Fibroblast of skin of right quadriceps (primary cell): ENCODE results near the gene TMED7.
"Not testable (repeated sequence)": the region's sequence is repeated elsewhere in the genome, so short reads cannot be mapped to it uniquely, and the experiment has no call there.

ENCODE experiments used
- DNase-seq: peaks from one replicate; pipeline ENCODE4 v3.0.0-alpha.2; 2013

TMED7 gene

DNA sequence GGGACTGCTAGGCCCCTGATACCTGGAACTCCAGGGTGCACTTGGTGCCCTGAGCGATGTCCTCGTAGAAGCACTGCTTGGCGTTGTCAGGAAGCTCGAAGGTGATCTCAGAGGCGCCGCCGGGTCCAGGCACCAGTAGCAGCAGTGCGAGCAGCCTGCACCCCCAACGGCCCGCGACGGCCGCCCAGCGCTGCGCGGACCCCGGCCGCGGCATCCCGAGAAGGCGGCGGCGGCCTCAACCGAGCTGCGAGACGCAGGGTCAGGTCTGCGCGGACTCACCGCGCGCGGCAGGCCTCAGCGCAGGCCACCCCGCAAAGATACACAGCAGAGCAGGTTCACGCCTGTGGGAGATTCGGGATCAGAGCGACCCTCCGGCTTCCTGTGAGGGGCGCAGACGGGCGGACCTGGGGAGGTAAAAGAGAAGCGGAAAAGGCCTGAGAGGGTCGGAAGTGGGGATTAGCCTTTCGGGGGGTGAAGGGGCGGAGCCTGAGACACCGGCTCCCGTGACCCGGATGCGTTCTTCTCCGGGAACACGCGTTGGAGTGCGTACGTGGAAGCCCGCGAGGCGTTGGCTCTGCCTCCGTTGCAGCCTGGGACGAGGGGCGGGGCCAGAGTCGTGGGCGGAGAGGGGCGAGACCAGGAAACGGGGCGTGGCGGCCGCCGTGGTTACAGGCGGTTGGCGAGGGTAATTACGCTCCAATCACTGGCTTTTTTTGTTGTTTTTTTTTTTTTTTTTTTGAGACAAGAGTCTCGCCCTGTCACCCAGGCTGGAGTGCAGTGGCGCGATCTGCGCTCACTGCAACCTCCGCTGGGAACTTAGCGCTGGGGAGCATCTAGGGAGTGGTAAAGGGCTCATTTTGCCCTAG lies at the start of gene TMED7:
Gene TMED7 (minus strand): TSS at position 458 of the 866 bp plus-strand sequence. CDS start 244 bp downstream, at position 214.
- DNase-seq: peak; percentile 98

DNA sequence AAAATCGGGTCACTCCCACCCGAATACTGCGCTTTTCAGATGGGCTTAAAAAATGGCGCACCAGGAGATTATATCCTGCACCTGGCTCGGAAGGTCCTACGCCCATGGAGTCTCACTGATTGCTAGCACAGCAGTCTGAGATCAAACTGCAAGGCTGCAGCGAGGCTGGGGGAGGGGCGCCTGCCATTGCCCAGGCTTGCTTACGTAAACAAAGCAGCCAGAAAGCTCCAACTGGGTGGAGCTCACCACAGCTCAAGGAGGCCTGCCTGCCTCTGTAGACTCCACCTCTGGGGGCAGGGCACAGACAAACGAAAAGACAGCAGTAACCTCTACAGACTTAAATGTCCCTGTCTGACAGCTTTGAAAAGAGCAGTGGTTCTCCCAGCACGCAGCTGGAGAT lies 48.9 kb upstream of the TMED7 start:
- not testable (repeated sequence) for DNase-seq

DNA sequence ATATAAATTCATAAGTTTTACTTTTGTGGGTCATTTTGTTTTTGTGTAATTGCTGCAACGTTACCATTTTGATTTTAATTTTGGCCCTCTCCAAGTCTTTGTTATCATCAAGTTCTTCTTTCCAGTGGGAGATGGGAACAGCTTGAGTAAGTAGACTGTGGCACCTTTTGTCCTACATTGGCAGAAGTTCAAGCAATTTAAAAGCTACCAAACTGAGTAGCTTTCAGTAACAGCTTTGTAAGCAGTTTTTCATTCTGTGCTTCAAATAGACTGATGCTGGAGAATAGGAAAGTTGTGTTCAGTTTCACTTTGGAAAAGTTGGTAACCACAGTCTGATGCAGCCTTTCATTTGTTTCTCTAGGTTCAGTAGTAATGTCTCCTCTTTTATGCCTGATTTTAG lies 47.8 kb upstream of the TMED7 start:
- DNase-seq: no peak

DNA sequence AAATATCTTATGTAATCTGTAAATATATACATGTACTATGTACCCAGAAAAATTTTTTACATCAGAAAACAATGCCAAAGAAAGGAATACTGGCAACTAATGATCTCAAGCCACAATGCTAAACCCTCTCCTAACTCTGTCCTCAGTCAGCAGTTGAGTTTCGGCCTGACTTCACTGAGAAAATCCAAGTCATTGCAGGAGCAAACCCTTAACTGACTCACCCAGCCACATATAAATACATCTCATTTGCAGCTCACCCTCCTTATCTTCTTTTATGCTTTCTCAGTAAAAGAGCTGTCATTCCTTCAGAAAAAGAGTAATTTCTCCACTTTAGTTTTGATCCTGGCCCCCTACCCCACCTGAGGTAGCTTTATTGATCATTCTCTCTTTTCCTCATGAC lies 46.1 kb upstream of the TMED7 start:
- DNase-seq: no peak

DNA sequence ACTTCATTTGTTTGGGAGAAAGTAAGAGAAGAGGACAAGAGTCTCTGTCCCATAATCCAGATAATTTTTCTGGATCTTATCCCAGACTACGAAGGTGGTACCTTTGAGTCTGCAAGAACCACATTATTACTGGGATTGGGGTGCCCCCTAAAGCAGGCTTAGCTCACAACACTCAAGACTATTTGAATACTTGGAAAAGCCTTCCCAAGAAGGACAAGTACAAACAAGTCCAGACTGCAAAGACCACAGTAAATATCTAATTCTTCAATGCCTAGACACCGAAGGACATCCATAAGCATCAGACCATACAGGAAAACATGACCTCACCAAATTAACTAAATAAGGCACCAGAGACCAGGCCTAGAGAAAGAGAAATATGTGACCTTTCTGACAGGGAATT lies 40.2 kb upstream of the TMED7 start:
- no peak for DNase-seq

DNA sequence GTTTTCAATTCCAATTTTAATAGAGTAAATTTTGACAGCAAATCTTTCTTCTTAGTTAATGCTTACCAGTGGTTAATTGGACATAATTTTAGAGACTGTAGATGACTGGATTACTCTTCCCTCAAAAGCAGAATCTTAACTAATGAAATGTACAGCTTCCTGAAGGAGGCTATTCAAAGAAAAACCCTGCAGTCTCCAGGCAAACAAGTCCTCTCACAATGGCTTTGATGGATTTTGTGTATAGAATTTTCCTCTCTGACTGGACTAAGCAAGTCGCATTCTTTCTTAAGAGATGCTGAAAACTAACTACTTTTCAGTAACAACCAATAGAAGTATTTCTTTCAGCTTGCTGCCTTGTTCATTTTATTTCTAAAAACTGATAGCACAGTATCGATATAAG lies 35.7 kb upstream of the TMED7 start:
- DNase-seq: no peak

DNA sequence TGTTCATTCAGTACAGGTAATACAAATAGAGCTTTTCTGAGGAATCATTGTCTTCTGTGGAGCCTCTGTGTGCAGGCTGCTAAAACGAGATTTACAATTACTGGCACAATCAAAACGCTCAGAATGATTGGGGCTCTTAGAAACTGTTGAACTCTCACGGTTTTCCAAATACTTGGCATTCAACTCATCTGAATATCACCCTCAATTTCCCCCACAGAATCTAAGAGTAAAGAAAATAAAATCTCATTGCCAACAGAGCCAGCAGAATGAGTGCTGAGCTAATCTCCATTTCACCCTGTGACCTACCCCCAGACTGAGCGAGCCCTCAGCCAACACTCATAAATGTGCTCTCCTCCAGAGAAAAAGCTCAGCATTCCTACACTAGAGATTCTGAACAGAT lies 35.3 kb upstream of the TMED7 start:
- peak; percentile 15 for DNase-seq

DNA sequence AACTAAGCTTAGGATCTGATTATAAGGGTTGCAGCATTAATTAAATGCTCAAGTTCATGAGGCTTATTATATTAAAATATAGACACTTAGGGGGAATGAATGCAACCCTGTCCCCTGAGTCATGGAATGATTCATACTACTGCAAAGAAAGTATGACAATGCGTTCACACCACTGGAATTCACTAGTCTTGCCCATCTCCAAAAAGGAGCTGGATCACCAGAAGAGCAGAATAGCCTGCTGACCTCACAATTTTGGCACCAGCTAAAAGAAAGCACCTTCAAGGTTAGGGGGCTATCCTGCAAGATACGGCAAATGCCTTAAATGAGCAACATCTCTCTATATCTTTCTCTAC lies 32.0 kb upstream of the TMED7 start:
- peak; percentile 86 for DNase-seq

DNA sequence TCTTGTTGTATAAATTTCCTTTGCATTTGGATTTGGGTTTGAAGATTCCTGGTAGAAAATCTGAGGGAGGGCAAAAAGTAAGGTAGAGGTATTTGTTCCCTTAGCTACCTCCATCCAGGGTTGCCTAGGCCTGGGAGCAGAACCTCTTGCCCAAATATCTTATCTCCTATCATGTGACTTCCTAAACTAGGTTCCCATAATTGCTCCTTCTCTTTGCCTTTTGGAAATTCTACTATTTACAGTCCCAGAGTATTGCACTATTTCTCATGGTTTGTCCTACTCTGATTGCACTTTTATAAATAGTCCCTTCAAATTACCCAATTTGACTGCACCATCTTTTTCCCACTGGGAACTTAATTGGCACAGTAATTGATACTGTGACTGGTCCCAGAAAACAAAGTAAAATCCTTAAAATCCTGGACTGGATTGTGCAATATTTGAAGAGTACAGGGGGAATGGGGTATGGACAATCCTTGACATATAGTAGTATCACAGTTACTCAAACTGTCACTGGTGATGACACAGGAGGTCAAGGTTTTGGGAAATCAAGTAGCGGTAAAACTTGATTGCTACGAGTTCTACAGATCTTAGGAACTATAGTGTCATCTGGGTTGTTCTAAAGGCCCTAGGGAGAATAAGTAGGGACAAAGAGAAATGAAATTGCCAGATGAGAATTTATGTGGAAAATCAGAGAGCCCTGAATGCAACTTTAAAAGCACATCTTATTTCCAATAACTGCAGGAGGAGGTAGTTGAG lies 31.5 kb upstream of the TMED7 start:
- DNase-seq: no peak

DNA sequence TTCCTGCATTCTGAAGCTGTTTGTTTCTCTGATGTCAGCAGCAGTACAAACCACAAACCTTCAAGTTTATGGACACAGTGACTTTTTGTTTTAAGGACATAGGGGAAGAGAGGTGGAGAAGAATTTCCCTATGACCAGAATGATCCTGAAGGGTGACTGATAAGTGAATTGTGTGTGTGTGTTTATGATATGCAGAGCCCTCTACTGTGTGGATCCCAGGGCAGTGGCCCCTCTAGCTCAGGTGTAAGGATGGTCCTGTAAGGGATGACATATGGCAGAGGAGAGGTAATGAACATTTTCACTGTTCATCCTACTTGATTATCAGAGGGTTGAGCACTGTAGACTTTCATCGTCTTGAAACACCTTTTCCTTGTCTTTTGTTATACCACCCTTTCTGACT lies 30.6 kb upstream of the TMED7 start:
- no peak for DNase-seq

DNA sequence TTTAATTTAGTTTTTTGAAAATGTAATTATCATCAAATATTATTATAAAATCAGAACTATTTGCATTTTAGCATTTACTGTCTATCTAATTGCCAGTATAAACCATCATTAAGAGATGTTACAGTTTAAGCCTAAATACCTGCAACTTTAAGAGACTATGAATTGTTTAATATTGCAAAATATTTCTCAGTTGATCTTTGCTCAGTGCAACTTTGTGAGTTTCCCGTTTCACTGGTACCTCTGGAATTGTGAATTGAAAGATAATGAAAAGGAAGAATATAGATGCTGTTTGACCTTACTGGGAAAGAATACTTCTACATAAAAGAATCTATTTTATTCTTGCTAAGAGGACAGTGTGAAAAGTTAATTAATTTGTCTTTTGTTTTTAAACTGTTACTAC lies 30.2 kb upstream of the TMED7 start:
- no peak for DNase-seq

DNA sequence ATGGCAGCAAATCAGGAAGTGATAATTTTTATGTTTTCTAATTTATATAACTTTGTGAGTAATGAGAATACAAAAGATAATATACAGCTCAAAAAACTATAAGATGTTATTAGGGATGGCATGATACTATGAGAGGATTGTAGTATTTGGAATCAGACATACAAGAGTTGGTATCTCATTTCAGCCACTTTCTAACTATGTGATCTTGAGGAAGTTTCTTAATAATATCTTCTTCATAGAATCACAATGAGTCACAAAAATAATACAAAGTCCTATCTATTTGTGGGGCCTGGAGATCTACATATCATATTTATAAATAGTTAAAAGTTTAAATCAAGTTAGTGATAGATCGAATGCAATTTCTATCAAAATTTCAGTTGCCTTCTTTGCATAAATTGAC lies 23.7 kb upstream of the TMED7 start:
- no peak for DNase-seq

DNA sequence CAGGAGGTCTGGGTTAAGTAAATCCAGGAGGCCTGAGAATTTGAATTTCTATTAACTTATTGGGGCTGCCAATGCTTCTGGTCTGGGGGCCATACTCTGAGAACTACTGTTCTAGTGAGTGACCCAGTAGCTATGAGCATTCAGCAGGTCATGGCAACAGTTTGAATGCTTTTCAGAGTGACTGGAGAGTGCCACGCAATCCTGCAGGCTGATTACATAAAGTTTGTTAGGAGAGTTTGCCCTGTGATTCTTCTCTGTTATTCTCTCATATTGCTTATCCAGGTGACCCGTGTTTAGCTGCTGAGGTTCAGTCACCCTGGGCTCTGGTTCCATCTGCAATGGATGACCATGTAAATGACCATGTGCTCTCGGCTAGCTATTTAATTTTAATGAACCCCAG lies 22.2 kb upstream of the TMED7 start:
- DNase-seq: no peak

DNA sequence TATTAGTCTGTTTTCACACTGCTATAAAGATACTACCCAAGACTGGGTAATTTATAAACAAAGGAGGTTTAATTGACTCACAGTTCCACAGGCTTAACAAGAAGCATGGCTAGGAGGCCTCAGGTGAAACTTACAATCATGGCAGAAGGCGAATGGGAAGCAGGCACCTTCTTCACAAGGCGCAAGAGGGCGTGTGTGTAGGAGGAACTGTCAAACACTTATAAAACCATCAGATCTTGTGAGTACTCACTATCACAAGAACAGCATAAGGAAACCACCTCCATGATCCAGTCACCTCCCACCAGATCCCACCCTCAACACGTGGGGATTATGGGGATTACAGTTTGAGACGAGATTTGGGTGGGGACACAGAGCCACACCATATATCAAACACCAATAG lies 19.6 kb upstream of the TMED7 start:
- not testable (repeated sequence) for DNase-seq

DNA sequence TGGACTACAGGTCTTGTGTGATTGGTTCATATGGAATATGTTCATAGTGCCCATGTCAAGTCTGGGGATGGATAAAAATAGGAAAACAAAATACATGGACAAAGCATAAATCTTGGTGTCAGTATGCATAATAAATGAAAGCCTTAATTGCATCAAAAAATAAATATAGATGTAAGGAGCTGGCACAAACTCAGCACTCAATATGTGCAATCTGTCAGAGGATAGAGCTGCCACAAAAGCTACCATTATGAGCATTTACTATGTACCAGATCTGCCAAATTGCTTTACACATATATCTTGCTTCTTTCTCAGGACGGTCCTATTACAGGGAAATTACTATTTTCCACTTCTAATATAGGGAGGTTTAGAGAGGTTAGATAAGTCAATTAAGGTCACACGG lies 18.2 kb upstream of the TMED7 start:
- DNase-seq: no peak

DNA sequence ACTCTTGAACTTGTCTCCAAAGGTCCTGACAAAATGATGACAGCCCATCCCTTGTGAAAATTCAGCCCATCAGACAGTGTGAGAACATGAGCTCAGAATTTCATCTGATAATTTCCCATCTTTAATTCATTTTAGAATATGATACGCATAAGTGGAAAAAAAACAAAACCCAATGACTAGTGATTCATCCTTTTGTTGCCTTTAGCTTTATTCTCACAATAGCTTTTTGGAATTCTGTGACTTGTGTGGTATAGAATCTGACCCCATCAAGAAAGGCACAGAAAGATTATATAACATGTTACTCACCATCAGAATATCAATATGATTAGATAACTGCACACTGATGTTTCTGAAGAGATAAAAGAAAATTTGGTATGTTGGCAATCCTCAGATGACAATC lies 16.1 kb upstream of the TMED7 start:
- peak; percentile 19 for DNase-seq

DNA sequence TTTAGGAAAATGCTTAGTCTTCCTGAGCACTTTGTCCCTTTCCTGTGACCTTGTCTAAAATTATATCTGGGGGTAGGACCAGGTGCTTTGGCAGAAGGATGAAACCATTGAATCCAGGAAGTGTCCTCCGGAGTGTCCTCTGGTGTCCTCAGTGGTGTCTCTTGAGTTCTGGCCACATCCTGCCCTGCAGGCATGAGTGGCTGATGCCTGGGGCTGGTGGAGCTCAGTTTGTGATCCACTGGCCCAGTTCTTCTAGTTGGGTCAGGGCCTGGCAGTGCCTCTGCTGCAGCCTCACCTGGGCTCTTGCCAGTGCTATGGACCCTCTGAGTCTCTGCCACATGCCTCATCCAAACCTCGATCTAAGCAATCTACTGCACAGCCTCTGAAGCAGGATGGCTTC lies 14.4 kb upstream of the TMED7 start:
- DNase-seq: no peak

DNA sequence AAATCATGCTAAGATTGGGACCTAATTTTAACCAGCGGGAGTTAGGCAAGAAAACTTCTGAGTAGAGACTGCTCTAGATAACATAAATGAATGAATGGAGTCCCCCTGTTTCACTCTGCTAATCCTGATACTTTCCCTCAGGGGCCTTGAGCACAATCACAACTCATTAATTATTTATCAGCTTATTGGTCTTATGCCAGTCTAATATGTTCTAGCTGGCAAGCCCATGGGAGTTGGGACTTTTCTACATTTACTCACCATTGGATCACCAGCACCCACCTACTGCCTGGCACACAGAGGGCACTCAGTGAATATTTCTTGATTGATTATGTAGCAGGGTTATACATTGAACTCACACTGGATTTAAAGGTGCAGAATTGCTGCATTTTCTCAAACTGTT lies 13.5 kb upstream of the TMED7 start:
- no peak for DNase-seq

DNA sequence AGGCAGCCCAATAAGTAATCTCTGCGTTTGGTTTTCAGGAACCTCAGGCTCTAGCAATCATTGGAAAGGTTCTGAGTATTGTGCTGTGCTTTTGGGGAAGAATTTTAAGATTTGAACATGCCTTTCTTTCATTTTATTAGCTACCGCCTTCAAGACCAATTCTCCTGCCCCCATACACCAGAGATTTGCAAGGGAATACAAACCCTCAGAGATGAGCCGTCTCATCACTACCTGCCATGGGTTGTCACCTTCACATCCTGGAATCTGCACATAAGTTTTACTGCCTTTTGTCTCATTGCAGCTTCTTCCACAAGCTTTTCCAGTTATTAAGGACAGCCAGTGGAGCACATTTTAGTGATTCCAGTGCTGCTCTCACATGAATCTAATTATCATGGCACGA lies 11.7 kb upstream of the TMED7 start:
- DNase-seq: no peak

DNA sequence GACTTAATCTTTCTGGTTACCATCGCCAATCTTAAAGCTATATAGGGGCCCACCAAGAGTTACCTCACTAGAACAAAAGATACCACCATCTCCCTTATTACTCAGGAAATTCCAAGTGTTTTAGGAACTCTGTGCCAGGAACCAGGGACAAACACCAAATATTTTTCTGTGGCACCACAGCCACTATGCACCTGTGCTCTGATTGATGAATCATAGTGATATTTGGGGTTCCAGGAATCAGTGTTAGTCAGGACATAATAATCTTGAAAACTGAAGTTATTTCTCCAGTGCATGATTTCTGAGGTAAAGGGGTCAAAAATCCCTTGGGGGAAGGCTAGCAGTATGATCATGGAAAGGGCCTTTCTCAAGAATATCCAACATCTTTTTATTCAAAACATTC lies 10.2 kb upstream of the TMED7 start:
- DNase-seq: no peak

DNA sequence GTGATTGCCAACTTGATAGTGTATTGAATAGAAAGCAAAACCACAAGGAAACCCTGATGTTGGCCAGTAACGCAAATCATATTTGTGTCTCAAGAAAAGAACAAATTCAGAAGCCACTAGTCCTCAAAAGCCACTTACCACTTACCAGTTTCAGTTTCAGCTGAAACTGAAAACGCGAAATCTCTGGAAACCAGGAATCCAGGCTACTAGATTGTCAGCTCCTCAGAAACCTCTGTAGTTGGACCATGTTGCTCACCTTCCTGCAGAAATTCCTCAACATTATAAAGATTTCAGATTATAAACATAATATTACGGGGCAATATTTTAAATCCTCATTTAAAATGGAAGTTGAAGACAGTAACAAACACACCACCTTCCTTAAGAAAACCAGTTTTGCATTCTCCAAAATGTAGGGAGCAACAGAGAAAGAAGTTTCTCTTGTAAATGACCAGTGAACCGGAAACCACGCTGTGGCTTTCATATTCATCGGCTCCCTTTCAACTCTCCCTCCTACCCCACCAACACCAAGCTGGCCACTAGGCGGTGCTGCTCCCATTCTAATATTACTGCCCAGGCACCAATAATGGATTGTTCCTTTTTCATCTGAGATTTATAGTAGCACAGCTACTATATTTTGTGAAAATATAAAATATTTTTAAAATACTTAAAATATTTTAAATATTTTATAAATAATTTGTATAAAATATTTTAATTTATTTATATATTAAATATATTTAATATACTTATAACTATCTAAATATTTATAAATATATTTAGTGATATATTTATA lies 8.7 kb upstream of the TMED7 start:
- peak; percentile 75 for DNase-seq

DNA sequence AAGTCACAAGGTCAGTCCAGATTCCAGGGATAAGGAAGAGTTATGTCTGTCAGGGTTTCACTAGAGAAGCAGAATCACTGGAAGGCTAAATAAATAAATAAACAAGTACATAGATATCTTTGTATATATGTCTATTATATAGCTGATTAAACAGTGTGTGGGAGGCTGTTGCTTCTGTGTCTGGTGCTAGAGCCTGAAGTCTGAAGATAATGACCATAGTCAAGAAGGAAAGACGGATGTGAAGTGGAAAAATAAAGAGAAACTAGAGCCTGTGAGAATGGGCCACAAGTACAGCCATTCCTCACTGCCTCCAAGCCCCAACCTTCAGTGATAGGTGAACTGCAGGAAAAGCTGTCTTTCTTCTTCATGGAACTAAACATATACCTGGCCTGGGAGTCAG lies 4.1 kb upstream of the TMED7 start:
- DNase-seq: no peak

DNA sequence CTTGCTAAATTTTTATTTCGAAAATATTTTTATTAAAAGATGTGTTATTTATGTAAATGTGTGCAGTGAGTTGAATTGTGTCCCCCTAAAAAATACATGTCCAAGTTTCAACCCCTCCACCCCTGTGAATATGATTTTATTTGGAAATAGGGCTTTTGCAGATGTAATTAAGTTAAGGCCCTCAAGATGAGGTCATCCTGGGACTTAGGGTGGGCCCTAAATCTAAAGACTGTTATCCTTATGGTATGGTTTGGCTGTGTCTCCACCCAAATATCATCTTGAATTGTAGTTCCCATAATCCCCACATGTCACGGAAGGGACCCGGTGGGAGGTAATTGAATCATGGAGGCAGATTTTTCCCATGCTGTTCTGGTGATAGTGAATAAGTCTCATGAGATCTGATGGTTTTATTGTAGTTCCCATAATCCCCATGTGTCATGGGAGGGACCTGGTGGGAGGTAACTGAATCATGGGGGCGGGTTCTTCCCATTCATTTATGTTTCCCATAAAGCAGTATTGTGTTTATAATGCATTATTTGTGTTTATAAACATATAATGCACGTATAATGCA lies 1.5 kb upstream of the TMED7 start:
- DNase-seq: no peak
